Suprapubic skin (tissue), 4 donors: ENCODE measurements around the gene KCNK3.

Source experiments
- CTCF ChIP-seq, 2 donors: fragments of 200-600 bp in 1 of 2; fragments of 450-650 bp in 1 of 2; sonication (generic) in 1 of 2; IDR thresholded peaks; one replicate each; pipeline ENCODE4 v1.5.1; 2016 to 2019; ENCODE audit warnings: antibody characterized with exemption in 2 of 2, mild to moderate bottlenecking in 1 of 2, moderate library complexity in 1 of 2
- POLR2A ChIP-seq, 2 donors: fragments of 450-650 bp; IDR thresholded peaks; one replicate each; pipeline ENCODE4 v1.6.1; 2017; ENCODE audit warnings: antibody characterized with exemption in 2 of 2, mild to moderate bottlenecking in 2 of 2, moderate library complexity in 2 of 2
- POLR2AphosphoS5 ChIP-seq, 3 donors: sonication (generic); formaldehyde crosslinking; IDR thresholded peaks; one replicate each; pipeline ENCODE4 v1.6.1; 2017; ENCODE audit warnings: antibody characterized with exemption in 3 of 3

- TF ChIP-seq CTCF (IDR thresholded peaks at IDR 0.05) (no peak), POLR2AphosphoS5 (IDR thresholded peaks at IDR 0.05) (no peak), POLR2A (IDR thresholded peaks at IDR 0.05) (no peak)
These were observed 18.4 kb downstream of the KCNK3 start for GRCh38 chr2:26710743-26711456.
